GM10266 (cell line): ENCODE results near the gene CDC42EP4.

Experiments used
- DNase-seq: peaks from one replicate; pipeline ENCODE4 v3.0.0; 2012; ENCODE audit errors: extremely low spot score
- CTCF ChIP-seq: IDR thresholded peaks from 2 replicates; pipeline ENCODE4 v1.5.1; 2012; ENCODE audit warnings: mild to moderate bottlenecking, low read depth; ENCODE audit not compliant: control insufficient read depth, insufficient read depth; ENCODE audit errors: missing control alignments

Gene CDC42EP4

GRCh38 chr17:73282629-73283028 lies 29.2 kb downstream of the CDC42EP4 start:
- no peak for TF ChIP-seq CTCF
- DNase-seq: no peak

- peak; percentile 59 for DNase-seq
Measured at GRCh38 chr17:73281928-73282327, 29.9 kb downstream of the CDC42EP4 start.

GRCh38 chr17:73280191-73280590 lies 31.6 kb downstream of the CDC42EP4 start:
- no peak for TF ChIP-seq CTCF
- no peak for DNase-seq

More at GRCh38 chr17:73281928-73282327, 29.9 kb downstream of the CDC42EP4 start:
- no peak for TF ChIP-seq CTCF

GRCh38 chr17:73279704-73280103 lies 32.1 kb downstream of the CDC42EP4 start:
- no peak for TF ChIP-seq CTCF
- DNase-seq: no peak

- no peak for DNase-seq
- TF ChIP-seq CTCF: no peak
Measured at GRCh38 chr17:73278465-73279453, 33.0 kb downstream of the CDC42EP4 start.

- DNase-seq: no peak
- TF ChIP-seq CTCF: no peak
Measured at GRCh38 chr17:73278049-73278464, 33.7 kb downstream of the CDC42EP4 start.

GRCh38 chr17:73274490-73274889 lies 37.3 kb downstream of the CDC42EP4 start:
- DNase-seq: no peak
- TF ChIP-seq CTCF: no peak
